Omental fat pad (tissue), 4 donors: ENCODE measurements around the gene IGDCC3. TPM values are rescaled to one million over a fixed set of nuclear protein-coding genes. Genes with fewer than 3 reads are reported as not detected.

Source experiments
- ATAC-seq: fragments of 150-250 bp; one replicate; pipeline ENCODE4 v1.9.1; 2016; ENCODE audit warnings: mild to moderate bottlenecking, moderate library complexity; ENCODE audit not compliant: low FRiP score
- DNase-seq: peaks from one replicate; pipeline ENCODE4 v3.0.0-alpha.2; 2019; ENCODE audit warnings: low spot score
- CTCF ChIP-seq, 3 donors: fragments of 450-650 bp; IDR thresholded peaks; one replicate each; pipeline ENCODE4 v1.5.1; 2016 to 2017; ENCODE audit warnings: antibody characterized with exemption in 3 of 3, mild to moderate bottlenecking in 3 of 3, moderate library complexity in 2 of 3
- total RNA-seq, 4 donors: library from RNA; depleted of rRNA; stranded (reverse); fragments of >200 nt; gene quantifications; one replicate each; pipeline ENCODE4 v1.1.0, GENCODE V29; 2016

IGDCC3 gene
- total RNA-seq, 4 donors from 2014 or later, result not detected

GRCh38 chr15:65372787-65373067 is 5.1 kb downstream of the IGDCC3 start:
- ATAC-seq (no peak), DNase-seq (no peak)
- TF ChIP-seq CTCF (IDR thresholded peaks at IDR 0.05), result no peak

- no peak for TF ChIP-seq CTCF (IDR thresholded peaks at IDR 0.05)
- ATAC-seq (no peak), DNase-seq (no peak)
These were observed 5.6 kb downstream of the IGDCC3 start for GRCh38 chr15:65371976-65372786.

GRCh38 chr15:65370885-65371284 is 6.9 kb downstream of the IGDCC3 start:
- DNase-seq (no peak), ATAC-seq (no peak)
- TF ChIP-seq CTCF (IDR thresholded peaks at IDR 0.05), result no peak

GRCh38 chr15:65369651-65370050 is 8.2 kb downstream of the IGDCC3 start:
- DNase-seq (no peak), ATAC-seq (no peak)
- no peak for TF ChIP-seq CTCF (IDR thresholded peaks at IDR 0.05)

- ATAC-seq, result no peak
- no peak for DNase-seq
- no peak for TF ChIP-seq CTCF (IDR thresholded peaks at IDR 0.05)
These were observed 8.6 kb downstream of the IGDCC3 start for GRCh38 chr15:65369212-65369547.

- DNase-seq (no peak), ATAC-seq (no peak)
- no peak for TF ChIP-seq CTCF (IDR thresholded peaks at IDR 0.05)
These were observed 9.2 kb downstream of the IGDCC3 start for GRCh38 chr15:65368302-65369211.
